ENCODE measurements around the gene NCOR2. TPM values are rescaled to one million over a fixed set of nuclear protein-coding genes. Genes with fewer than 3 reads are reported as not detected.

Gene NCOR2
- total RNA-seq, 1 donor from 2014 or later: 43.8 TPM

GRCh38 chr12:124549629-124550028 is 17.8 kb downstream of the NCOR2 start:
- no peak for TF ChIP-seq CTCF (conservative IDR thresholded peaks at IDR 0.05; ENCODE audit: low read depth, low read length)
- no peak overlapping the region for H3K4me3 ChIP-seq (ENCODE audit: low read depth, low read length)
- no peak for DNase-seq (ENCODE audit: low read depth)

- DNase-seq (ENCODE audit: low read depth): no peak
- TF ChIP-seq CTCF (conservative IDR thresholded peaks at IDR 0.05; ENCODE audit: low read depth, low read length): no peak
- H3K4me3 ChIP-seq (ENCODE audit: low read depth, low read length): no peak overlapping the region
Measured at GRCh38 chr12:124548854-124549378, 18.5 kb downstream of the NCOR2 start.

- TF ChIP-seq CTCF (conservative IDR thresholded peaks at IDR 0.05; ENCODE audit: low read depth, low read length): no peak
- no peak for DNase-seq (ENCODE audit: low read depth)
- no peak overlapping the region for H3K4me3 ChIP-seq (ENCODE audit: low read depth, low read length)
Measured at GRCh38 chr12:124547626-124548025, 19.8 kb downstream of the NCOR2 start.

- no peak for TF ChIP-seq CTCF (conservative IDR thresholded peaks at IDR 0.05; ENCODE audit: low read depth, low read length)
- peak overlapping the region; percentile 31 for H3K4me3 ChIP-seq (ENCODE audit: low read depth, low read length)
- no peak for DNase-seq (ENCODE audit: low read depth)
Measured at GRCh38 chr12:124545508-124546418, 21.6 kb downstream of the NCOR2 start.

GRCh38 chr12:124544983-124545382 is 22.4 kb downstream of the NCOR2 start:
- DNase-seq (ENCODE audit: low read depth): no peak
- TF ChIP-seq CTCF (conservative IDR thresholded peaks at IDR 0.05; ENCODE audit: low read depth, low read length): no peak
- H3K4me3 ChIP-seq (ENCODE audit: low read depth, low read length): peak overlapping the region; percentile 26

GRCh38 chr12:124544311-124544970 is 23.0 kb downstream of the NCOR2 start:
- no peak for TF ChIP-seq CTCF (conservative IDR thresholded peaks at IDR 0.05; ENCODE audit: low read depth, low read length)
- DNase-seq (ENCODE audit: low read depth): no peak
- H3K4me3 ChIP-seq (ENCODE audit: low read depth, low read length): peak overlapping the region; percentile 13
